G401.6 (cell line): ENCODE results near the gene TUBE1.

Source experiments
- FAIRE-seq: peaks from 2 replicates; lab custom pipeline; 2012; peaks lifted over from hg19 to GRCh38; lab: Jason Lieb, UNC

Gene TUBE1

GRCh38 chr6:112033791-112034615 is 53.3 kb downstream of the TUBE1 start:
- no peak for FAIRE-seq

- no peak for FAIRE-seq
Measured at GRCh38 chr6:112032728-112033127, 54.6 kb downstream of the TUBE1 start.

- FAIRE-seq, result no peak
Measured at GRCh38 chr6:112031960-112032359, 55.3 kb downstream of the TUBE1 start.

- no peak for FAIRE-seq
Measured at GRCh38 chr6:112030961-112031660, 56.2 kb downstream of the TUBE1 start.

GRCh38 chr6:112030206-112030960 is 56.9 kb downstream of the TUBE1 start:
- no peak for FAIRE-seq

GRCh38 chr6:112029045-112029822 is 58.0 kb downstream of the TUBE1 start:
- no peak for FAIRE-seq

GRCh38 chr6:112027942-112028674 is 59.2 kb downstream of the TUBE1 start:
- FAIRE-seq, result no peak

- no peak for FAIRE-seq
Measured at GRCh38 chr6:112026933-112027332, 60.3 kb downstream of the TUBE1 start.

- no peak for FAIRE-seq
Measured at GRCh38 chr6:112024464-112024863, 62.8 kb downstream of the TUBE1 start.

- no peak for FAIRE-seq
Measured at GRCh38 chr6:112022749-112023148, 64.5 kb downstream of the TUBE1 start.

- no peak for FAIRE-seq
Measured at GRCh38 chr6:112021691-112022310, 65.5 kb downstream of the TUBE1 start.
